ENCODE results near the gene ELAC2. TPM values are rescaled to one million over a fixed set of nuclear protein-coding genes. Genes with fewer than 3 reads are reported as not detected.

The ELAC2 gene
- total RNA-seq, 4 donors from 2014 or later, result 70.7 to 78.7 (median 76.2) TPM

GRCh38 chr17:12990041-12990808, 27.6 kb downstream of the ELAC2 start:
- ATAC-seq (peak; percentile 41 to 42), DNase-seq (peak in 1 of 2 donors; percentile 59)
- Histone ChIP-seq H3K4me1 (peaks cover 0 to 10% of the 10 kb centered on the region in 2 donors), H3K9me3 (no peaks in the 10 kb centered on the region), H3K27me3 (peaks cover 0 to 2% (median 0%) of the 10 kb centered on the region in 3 donors), H3K36me3 (peaks cover 3 to 49% of the 10 kb centered on the region in 2 donors), H3K27ac (peak overlapping the region in 2 of 4 donors; percentile 14 to 64), H3K4me3 (no peak overlapping the region)
- intact Hi-C loops (cut with DNase I; ENCODE audit: low total_unique reads) (no loop called here), in situ Hi-C loops (cut with MboI; ENCODE audit: low sequenced_read_pairs in 4 of 4) (no loop called here)
- no peak for TF ChIP-seq POLR2A (IDR thresholded peaks at IDR 0.05)
- TF ChIP-seq CTCF (IDR thresholded peaks at IDR 0.05 in 4 of 5, conservative IDR thresholded peaks at IDR 0.05 in 1 of 5), result no peak

- H3K27me3 ChIP-seq, result peaks cover 0 to 2% (median 2%) of the 10 kb centered on the region in 3 donors
- H3K27ac ChIP-seq, result peak overlapping the region in 3 of 4 donors; percentile 46 to 57 (median 49)
- TF ChIP-seq POLR2A (IDR thresholded peaks at IDR 0.05), result no peak
- TF ChIP-seq CTCF (IDR thresholded peaks at IDR 0.05 in 4 of 5, conservative IDR thresholded peaks at IDR 0.05 in 1 of 5), result no peak
- peaks cover 0 to 18% of the 10 kb centered on the region in 2 donors for H3K36me3 ChIP-seq
- in situ Hi-C loops (cut with MboI; ENCODE audit: low sequenced_read_pairs in 4 of 4), result no loop called here
- peaks cover 0 to 14% of the 10 kb centered on the region in 2 donors for H3K4me1 ChIP-seq
- DNase-seq (no peak), ATAC-seq (no peak)
- H3K9me3 ChIP-seq, result no peaks in the 10 kb centered on the region
- intact Hi-C loops (cut with DNase I; ENCODE audit: low total_unique reads), result no loop called here
- no peak overlapping the region for H3K4me3 ChIP-seq
These were observed 30.7 kb downstream of the ELAC2 start for GRCh38 chr17:12987120-12987519.

- Histone ChIP-seq H3K27me3 (peaks cover 0 to 2% (median 2%) of the 10 kb centered on the region in 3 donors), H3K4me3 (no peak overlapping the region), H3K9me3 (no peaks in the 10 kb centered on the region), H3K27ac (peak overlapping the region; percentile 34 to 74 (median 66)), H3K36me3 (peaks cover 0 to 4% of the 10 kb centered on the region in 2 donors), H3K4me1 (peaks cover 0 to 14% of the 10 kb centered on the region in 2 donors)
- intact Hi-C loops (cut with DNase I; ENCODE audit: low total_unique reads), result no loop called here
- no peak for TF ChIP-seq CTCF (IDR thresholded peaks at IDR 0.05 in 4 of 5, conservative IDR thresholded peaks at IDR 0.05 in 1 of 5)
- TF ChIP-seq POLR2A (IDR thresholded peaks at IDR 0.05), result no peak
- in situ Hi-C loops (cut with MboI; ENCODE audit: low sequenced_read_pairs in 4 of 4), result no loop called here
- ATAC-seq (peak; percentile 32 to 34), DNase-seq (no peak)
These were observed 32.2 kb downstream of the ELAC2 start for GRCh38 chr17:12985431-12986293.

GRCh38 chr17:12983991-12984884, 33.6 kb downstream of the ELAC2 start:
- Histone ChIP-seq H3K4me1 (peaks cover 0 to 5% of the 10 kb centered on the region in 2 donors), H3K36me3 (no peaks in the 10 kb centered on the region), H3K27me3 (peaks cover 0 to 2% (median 2%) of the 10 kb centered on the region in 3 donors), H3K9me3 (no peaks in the 10 kb centered on the region), H3K27ac (peak overlapping the region; percentile 64 to 74 (median 66)), H3K4me3 (peak overlapping the region in 3 of 4 donors; percentile 6 to 24 (median 20))
- in situ Hi-C loops (cut with MboI; ENCODE audit: low sequenced_read_pairs in 4 of 4), result no loop called here
- ATAC-seq (peak; percentile 63 to 65), DNase-seq (peak; percentile 35 to 59)
- no peak for TF ChIP-seq POLR2A (IDR thresholded peaks at IDR 0.05)
- TF ChIP-seq CTCF (IDR thresholded peaks at IDR 0.05 in 4 of 5, conservative IDR thresholded peaks at IDR 0.05 in 1 of 5), result no peak
- intact Hi-C loops (cut with DNase I; ENCODE audit: low total_unique reads), result no loop called here
